Activated naive CD4-positive, alpha-beta T cell treated with anti-CD3 and anti-CD28 coated beads, Interleukin-2, amount 50 U/mL, for 24 hours (primary cell): ENCODE data around the gene GTF2A1L.
"Not testable (repeated sequence)": the region's sequence is repeated elsewhere in the genome, so short reads cannot be mapped to it uniquely, and the experiment has no call there.

Experiments used
- H3K27ac Mint-ChIP-seq: one replicate; pipeline ENCODE4 v1.8.0; 2021; ENCODE audit warnings: mild to moderate bottlenecking, mixed read lengths
- H3K27me3 Mint-ChIP-seq: one replicate; pipeline ENCODE4 v1.8.0; 2021; ENCODE audit warnings: mixed read lengths
- H3K36me3 Mint-ChIP-seq: one replicate; pipeline ENCODE4 v1.8.0; 2021; ENCODE audit warnings: mixed read lengths
- H3K4me1 Mint-ChIP-seq: one replicate; pipeline ENCODE4 v1.8.0; 2021; ENCODE audit warnings: mixed read lengths
- H3K4me3 Mint-ChIP-seq: one replicate; pipeline ENCODE4 v1.8.0; 2021; ENCODE audit warnings: mild to moderate bottlenecking, mixed read lengths
- H3K9me3 Mint-ChIP-seq: one replicate; pipeline ENCODE4 v1.8.0; 2021; ENCODE audit warnings: mixed read lengths

Gene GTF2A1L

DNA sequence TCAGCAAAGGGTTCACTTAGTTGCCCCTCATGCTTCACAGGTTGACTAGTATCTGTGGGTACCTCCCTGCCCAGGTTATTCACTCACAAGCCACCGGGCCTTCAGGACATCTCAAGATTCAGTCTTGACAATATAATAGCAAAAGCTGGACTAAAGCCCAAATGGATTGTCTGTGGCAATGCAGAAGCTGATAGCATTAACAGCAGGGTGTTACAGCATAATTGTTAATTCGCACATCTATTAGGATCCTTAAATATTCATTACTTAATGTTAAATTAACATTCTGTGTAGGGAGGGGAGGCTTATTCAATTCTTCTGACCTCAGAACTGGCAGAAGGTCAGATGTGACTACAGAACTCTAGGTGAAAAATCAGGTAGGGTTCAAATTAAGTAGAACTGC, 20.2 kb upstream of the GTF2A1L start:
- Mint-ChIP-seq H3K36me3 (no peaks in the 10 kb centered on the region), H3K4me3 (no peak overlapping the region), H3K9me3 (no peaks in the 10 kb centered on the region), H3K27ac (no peak overlapping the region), H3K27me3 (no peaks in the 10 kb centered on the region), H3K4me1 (no peaks in the 10 kb centered on the region)

- no peaks in the 10 kb centered on the region for H3K4me1 Mint-ChIP-seq
- no peaks in the 10 kb centered on the region for H3K9me3 Mint-ChIP-seq
- no peaks in the 10 kb centered on the region for H3K36me3 Mint-ChIP-seq
- no peak overlapping the region for H3K4me3 Mint-ChIP-seq
- no peak overlapping the region for H3K27ac Mint-ChIP-seq
- H3K27me3 Mint-ChIP-seq: no peaks in the 10 kb centered on the region
These were observed 17.3 kb upstream of the GTF2A1L start for GRCh38 chr2:48600204-48600813.

DNA sequence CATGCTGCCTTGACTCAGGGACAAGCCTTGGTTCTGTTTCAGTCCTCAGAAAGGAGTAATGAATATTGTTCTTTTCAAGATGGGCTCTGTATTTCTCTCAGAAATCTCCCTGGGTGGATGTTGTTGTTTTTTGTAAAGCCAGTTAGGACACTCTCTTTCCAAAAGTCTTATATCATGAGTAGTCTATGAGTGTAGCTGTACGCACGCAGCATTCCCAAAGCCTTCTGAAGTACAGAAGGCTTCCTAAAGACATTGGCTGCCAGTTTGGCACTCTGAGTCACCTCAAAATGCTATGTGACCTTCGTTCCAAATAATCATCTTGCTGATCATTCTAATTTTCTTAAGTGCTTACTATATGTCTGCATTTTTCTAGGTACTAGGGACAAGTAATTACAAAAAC, 16.7 kb upstream of the GTF2A1L start:
- Mint-ChIP-seq H3K9me3 (no peaks in the 10 kb centered on the region), H3K27me3 (no peaks in the 10 kb centered on the region), H3K27ac (no peak overlapping the region), H3K4me1 (no peaks in the 10 kb centered on the region), H3K36me3 (no peaks in the 10 kb centered on the region), H3K4me3 (no peak overlapping the region)

GRCh38 chr2:48601349-48601748, 16.3 kb upstream of the GTF2A1L start:
- H3K9me3 Mint-ChIP-seq: no peaks in the 10 kb centered on the region
- no peaks in the 10 kb centered on the region for H3K27me3 Mint-ChIP-seq
- no peaks in the 10 kb centered on the region for H3K4me1 Mint-ChIP-seq
- no peak overlapping the region for H3K4me3 Mint-ChIP-seq
- no peaks in the 10 kb centered on the region for H3K36me3 Mint-ChIP-seq
- H3K27ac Mint-ChIP-seq: no peak overlapping the region

DNA sequence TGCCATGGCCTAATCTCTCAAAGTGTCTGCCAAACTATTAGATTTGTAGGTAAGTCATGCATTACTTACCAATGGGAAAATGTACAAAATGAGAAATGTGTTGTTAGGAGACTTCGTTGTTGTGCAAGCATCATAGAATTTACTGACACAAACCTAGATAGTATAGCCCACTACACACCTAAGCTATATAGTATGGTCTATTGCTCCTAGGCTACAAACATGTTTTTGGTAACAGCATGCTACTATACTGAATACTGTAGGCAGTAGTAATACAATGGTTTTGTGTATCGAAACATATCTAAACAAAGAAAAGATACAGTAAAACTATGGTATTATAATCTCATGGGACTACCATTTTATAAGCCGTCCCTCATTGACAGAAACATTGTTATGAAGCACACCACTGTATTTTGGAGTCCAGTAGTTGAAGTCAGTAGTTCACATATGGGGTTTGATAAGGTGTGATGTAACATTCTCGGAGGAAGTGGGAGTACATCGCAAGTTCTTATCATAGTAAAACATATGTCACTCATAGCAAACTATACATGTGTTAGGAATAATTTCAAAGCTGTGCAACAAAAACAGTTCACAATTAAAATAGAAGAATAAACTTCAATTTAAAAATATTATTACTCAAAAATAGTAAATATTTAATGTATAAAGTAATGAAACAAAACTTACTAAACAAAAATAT, 12.0 kb upstream of the GTF2A1L start:
- Mint-ChIP-seq H3K4me3 (no peak overlapping the region), H3K36me3 (no peaks in the 10 kb centered on the region), H3K9me3 (no peaks in the 10 kb centered on the region), H3K4me1 (no peaks in the 10 kb centered on the region), H3K27me3 (peaks cover 2% of the 10 kb centered on the region), H3K27ac (no peak overlapping the region)

- Mint-ChIP-seq H3K4me3 (no peak overlapping the region), H3K36me3 (no peaks in the 10 kb centered on the region), H3K27ac (no peak overlapping the region), H3K9me3 (no peaks in the 10 kb centered on the region), H3K27me3 (peaks cover 6% of the 10 kb centered on the region), H3K4me1 (no peaks in the 10 kb centered on the region)
These were observed 10.2 kb upstream of the GTF2A1L start for GRCh38 chr2:48607307-48608014.

DNA sequence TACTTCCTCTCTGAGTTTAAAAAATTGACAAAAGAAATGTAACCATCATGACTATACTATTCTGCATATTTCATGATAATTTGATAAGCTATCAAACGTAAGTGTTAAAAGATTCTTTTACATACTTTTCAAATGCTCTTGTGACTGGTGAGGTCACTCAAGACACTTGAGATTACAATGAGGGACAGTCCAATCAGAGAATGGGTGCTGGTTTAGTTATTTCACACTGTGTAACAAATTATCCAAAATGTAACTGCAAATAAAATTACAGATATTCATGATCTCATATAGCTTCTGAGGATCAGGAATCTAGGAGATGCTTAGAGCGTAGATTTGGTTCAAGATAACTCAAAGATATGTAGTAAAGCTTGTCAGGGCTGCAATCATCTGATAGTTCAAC, 4.4 kb upstream of the GTF2A1L start:
- no peak overlapping the region for H3K4me3 Mint-ChIP-seq
- H3K36me3 Mint-ChIP-seq: no peaks in the 10 kb centered on the region

DNA sequence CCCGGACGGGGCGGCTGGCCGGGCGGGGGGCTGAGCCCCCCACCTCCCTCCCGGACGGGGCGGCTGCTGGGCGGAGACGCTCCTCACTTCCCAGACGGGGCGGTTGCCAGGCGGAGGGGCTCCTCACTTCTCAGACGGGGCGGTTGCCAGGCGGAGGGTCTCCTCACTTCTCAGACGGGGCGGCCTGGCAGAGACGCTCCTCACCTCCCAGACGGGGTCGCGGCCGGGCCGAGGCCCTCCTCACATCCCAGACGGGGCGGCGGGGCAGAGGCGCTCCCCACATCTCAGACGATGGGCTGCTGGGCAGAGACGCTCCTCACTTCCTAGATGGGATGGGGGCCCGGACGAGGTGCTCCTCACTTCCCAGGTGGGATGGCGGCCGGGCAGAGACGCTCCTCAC, 3.1 kb upstream of the GTF2A1L start:
- not testable (repeated sequence) for H3K4me1 Mint-ChIP-seq, H3K4me3 Mint-ChIP-seq, H3K27me3 Mint-ChIP-seq, H3K9me3 Mint-ChIP-seq, H3K36me3 Mint-ChIP-seq, H3K27ac Mint-ChIP-seq

More for the DNA sequence above, 4.4 kb upstream of the GTF2A1L start:
- Mint-ChIP-seq H3K4me1 (no peaks in the 10 kb centered on the region), H3K27me3 (peaks cover 6% of the 10 kb centered on the region), H3K9me3 (no peaks in the 10 kb centered on the region), H3K27ac (no peak overlapping the region)

- peaks cover 9% of the 10 kb centered on the region for H3K27me3 Mint-ChIP-seq
- H3K9me3 Mint-ChIP-seq: no peaks in the 10 kb centered on the region
- H3K27ac Mint-ChIP-seq: no peak overlapping the region
- H3K36me3 Mint-ChIP-seq: no peaks in the 10 kb centered on the region
- no peak overlapping the region for H3K4me3 Mint-ChIP-seq
- no peaks in the 10 kb centered on the region for H3K4me1 Mint-ChIP-seq
These were observed 1.9 kb downstream of the GTF2A1L start for GRCh38 chr2:48619526-48619925.

GRCh38 chr2:48620604-48621003, 2.9 kb downstream of the GTF2A1L start:
- Mint-ChIP-seq H3K27me3 (peaks cover 9% of the 10 kb centered on the region), H3K4me3 (no peak overlapping the region), H3K27ac (no peak overlapping the region), H3K4me1 (no peaks in the 10 kb centered on the region), H3K36me3 (no peaks in the 10 kb centered on the region), H3K9me3 (no peaks in the 10 kb centered on the region)

- H3K27ac Mint-ChIP-seq, H3K4me3 Mint-ChIP-seq, H3K4me1 Mint-ChIP-seq, H3K9me3 Mint-ChIP-seq, H3K27me3 Mint-ChIP-seq, H3K36me3 Mint-ChIP-seq: not testable (repeated sequence)
These were observed 5.0 kb downstream of the GTF2A1L start for GRCh38 chr2:48622691-48623090.

- no peaks in the 10 kb centered on the region for H3K4me1 Mint-ChIP-seq
- no peak overlapping the region for H3K27ac Mint-ChIP-seq
- no peaks in the 10 kb centered on the region for H3K36me3 Mint-ChIP-seq
- no peaks in the 10 kb centered on the region for H3K9me3 Mint-ChIP-seq
- peaks cover 3% of the 10 kb centered on the region for H3K27me3 Mint-ChIP-seq
- no peak overlapping the region for H3K4me3 Mint-ChIP-seq
These were observed 7.0 kb downstream of the GTF2A1L start for GRCh38 chr2:48624696-48625095.

DNA sequence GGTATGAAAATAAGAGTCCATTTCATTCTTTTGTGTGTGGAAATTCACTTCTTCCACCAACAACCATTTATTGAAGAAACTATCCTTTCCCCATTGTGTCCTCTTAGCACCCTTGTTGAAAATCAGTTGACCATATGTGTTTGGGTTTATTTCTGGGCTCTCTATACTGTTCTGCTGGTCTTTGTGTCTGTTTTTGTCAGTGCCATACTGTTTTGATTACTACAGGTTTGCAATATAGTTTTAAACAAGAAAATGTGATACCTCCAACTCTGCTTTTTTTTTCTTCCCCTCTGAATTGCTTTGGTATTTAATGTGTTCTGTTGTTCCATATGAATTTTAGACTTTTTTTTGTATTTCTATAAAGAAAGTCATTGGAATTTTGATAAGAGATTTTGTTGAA, 8.4 kb downstream of the GTF2A1L start:
- Mint-ChIP-seq H3K36me3 (no peaks in the 10 kb centered on the region), H3K4me1 (no peaks in the 10 kb centered on the region), H3K9me3 (no peaks in the 10 kb centered on the region), H3K4me3 (no peak overlapping the region), H3K27me3 (peaks cover 7% of the 10 kb centered on the region), H3K27ac (no peak overlapping the region)

- H3K4me1 Mint-ChIP-seq: no peaks in the 10 kb centered on the region
- peaks cover 9% of the 10 kb centered on the region for H3K9me3 Mint-ChIP-seq
- H3K4me3 Mint-ChIP-seq: no peak overlapping the region
- no peaks in the 10 kb centered on the region for H3K36me3 Mint-ChIP-seq
- H3K27ac Mint-ChIP-seq: no peak overlapping the region
- H3K27me3 Mint-ChIP-seq: peaks cover 21% of the 10 kb centered on the region
These were observed 15.5 kb downstream of the GTF2A1L start for GRCh38 chr2:48633143-48633542.

GRCh38 chr2:48635786-48636185, 18.1 kb downstream of the GTF2A1L start:
- Mint-ChIP-seq H3K9me3 (peaks cover 9% of the 10 kb centered on the region), H3K27me3 (peaks cover 23% of the 10 kb centered on the region), H3K4me1 (no peaks in the 10 kb centered on the region), H3K27ac (no peak overlapping the region), H3K4me3 (no peak overlapping the region), H3K36me3 (no peaks in the 10 kb centered on the region)

DNA sequence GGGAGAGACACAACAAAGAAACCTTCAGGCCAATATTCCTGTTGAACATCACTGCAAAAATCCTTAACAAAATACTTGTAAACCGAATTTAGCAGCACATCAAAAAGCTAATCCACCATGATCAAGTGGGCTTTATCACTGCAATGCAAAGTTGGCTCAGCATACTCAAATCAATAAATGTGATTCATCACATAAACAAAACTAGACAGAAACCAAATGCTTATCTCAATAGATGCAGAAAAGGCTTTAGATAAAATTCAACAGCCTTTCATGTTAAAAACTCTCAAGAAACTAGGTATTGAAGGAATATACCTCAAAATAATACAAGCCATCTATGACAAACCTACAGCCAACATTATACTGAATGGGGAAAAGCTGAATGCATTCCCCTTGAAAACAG, 20.6 kb downstream of the GTF2A1L start:
- H3K27ac Mint-ChIP-seq: no peak overlapping the region
- peaks cover 13% of the 10 kb centered on the region for H3K27me3 Mint-ChIP-seq
- no peaks in the 10 kb centered on the region for H3K36me3 Mint-ChIP-seq
- H3K9me3 Mint-ChIP-seq: peaks cover 9% of the 10 kb centered on the region
- no peak overlapping the region for H3K4me3 Mint-ChIP-seq
- H3K4me1 Mint-ChIP-seq: no peaks in the 10 kb centered on the region
